NCI-H345 treated with DMSO at 0.1 percent for 48 hours (cell line): Measurements from ENCODE around the gene CD247.

ENCODE experiments used
- DNase-seq: peaks from one replicate; lab custom pipeline; 2025; ENCODE audit not compliant: unreplicated experiment; lab: John Stamatoyannopoulos, UW

The CD247 gene

DNA sequence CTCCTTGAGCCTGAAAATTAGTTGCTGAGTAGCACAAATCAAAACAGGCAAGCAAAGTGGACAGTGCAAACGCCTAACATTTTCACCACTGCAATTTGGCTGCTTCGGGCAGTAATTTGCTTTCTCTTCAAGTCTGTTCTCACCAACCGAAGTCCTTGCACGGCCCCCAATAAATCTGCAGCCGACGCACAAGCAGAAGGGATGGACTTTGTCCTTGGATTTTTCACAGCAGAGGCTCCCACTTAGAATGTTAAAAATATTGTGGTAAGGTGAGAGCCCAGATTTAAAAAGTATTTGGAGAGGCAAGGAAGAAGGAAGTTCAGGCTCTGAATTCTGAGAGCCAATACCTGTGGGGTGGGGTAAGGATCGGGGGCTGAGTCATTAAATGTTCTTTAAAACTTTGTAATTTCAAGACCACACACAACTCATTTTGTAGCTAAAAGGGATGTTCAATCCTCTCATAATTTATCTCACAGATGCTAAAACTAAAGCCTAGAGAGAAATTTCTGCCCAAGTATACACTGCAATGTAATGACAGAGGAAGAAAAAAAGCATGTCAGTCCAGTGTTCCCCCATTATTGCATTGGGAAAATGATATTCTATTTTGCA lies 6.2 kb downstream of the CD247 start:
- no peak for DNase-seq

DNA sequence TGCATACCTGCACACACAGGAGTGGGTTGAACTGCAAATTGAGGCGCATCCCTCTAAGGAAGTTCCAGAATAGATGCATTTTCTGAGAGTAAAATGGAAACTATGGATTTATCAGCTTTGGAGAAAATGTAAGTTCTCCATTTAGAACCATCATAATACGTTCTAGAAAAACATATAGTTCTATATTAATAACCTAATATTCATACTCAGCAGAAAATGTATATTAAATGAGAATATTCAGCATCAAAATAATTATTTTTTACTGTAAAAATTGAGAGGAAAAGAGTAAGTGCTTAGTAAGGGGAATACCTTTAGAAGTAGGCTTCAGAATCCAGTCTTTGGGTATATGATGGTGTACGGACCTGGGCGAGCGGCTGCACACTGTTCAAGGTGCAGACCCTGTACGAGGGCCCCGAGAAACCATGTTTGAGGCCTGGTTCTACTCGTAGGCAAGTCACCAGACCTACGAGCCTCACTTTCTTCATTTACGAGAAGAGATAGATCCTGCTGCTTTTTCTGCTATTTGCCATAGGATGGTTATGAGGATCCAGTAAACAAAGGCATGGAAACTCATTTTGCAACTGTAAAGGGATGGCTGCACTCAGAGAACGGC lies 6.8 kb downstream of the CD247 start:
- no peak for DNase-seq

DNA sequence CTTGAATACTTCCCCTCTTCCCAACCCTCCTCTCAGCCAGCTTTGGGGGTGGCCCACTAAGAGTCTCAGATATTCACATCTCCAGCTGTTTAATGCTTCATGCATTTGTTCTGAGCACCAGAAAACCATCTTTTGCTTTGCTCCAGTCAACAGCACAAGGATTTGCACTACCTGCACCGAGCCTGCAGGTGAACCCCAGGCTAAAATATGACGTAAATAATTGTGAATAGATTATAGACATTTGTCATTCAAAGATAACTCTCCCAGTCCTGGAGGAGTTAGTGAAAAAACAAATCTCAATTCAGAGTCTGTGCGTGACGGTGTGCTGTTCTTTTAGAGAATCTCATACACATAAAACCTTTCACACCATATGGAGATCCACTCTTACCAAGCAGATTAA lies 7.4 kb downstream of the CD247 start:
- no peak for DNase-seq

DNA sequence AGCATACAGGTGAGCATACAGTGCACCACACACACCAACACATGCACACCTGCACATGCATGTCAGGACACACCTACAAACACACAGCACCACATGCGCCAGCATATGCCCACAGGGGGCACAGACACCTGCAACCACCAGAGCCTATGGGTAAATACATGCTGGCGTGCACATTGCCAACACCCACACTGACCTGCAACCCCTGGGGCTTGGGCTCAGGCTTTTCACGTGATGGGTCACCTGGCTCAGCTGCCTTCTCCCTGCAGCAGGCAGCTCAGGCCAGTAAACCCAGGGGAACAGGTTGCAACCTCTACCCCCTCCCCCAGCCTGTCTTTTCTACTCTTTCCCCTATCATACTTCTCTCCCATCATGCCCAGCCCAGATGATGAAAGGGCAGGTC lies 8.1 kb downstream of the CD247 start:
- peak; percentile 19 for DNase-seq

DNA sequence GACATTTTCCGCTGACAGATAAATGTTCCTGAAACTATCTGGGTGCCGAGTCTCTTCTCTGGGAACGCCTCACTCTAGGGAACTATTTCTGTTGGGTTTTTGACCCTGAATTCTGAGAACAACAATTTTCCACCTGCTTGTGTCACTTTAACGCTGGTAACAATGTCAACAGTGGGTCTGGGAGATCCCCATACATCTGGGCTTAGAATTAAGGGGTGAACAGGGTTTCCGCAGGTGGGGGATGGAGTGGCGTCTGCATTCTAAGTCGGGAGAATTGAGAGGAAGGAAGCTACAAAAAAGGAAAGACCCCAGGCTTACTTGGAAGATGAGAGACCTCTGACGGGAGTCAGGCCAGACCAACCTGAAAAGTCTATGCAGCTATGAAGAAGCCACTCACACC lies 8.7 kb downstream of the CD247 start:
- DNase-seq: no peak

DNA sequence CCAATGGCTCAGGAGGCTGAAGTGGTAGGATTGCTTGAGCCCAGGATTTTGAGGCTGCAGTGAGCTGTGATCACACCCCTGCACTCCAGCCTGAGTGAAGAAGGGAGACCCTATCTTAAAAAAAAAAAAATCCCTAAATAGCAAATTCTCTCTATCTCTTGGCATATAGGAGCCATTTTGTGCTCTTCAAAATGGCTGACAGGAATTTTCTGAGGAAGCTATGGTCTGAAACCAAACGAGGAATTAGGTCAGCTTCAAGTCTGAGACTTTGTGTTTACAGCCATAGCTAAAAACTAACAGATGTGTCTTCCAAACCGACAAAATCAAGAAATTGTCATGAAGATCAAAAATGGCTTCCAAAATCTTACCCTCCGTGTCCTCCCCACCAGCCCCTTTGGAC lies 10.6 kb downstream of the CD247 start:
- DNase-seq: no peak

DNA sequence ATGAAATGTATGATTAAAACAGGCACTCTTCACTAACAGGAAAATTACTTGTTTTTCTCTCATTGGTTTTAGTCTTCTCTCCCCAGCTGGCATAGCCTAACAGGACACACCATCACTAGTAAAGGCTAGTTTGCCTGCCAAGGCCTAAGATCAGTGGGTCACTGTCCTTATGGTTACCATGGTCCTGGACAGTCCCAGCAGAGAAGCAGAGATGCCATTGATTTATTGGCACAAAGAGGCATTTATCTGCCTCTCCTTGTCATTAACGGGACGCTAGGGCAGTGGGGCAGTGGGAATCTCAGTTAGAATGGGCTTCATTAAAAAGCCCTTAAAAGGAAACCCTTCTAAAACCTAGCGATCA lies 13.9 kb downstream of the CD247 start:
- DNase-seq: no peak

DNA sequence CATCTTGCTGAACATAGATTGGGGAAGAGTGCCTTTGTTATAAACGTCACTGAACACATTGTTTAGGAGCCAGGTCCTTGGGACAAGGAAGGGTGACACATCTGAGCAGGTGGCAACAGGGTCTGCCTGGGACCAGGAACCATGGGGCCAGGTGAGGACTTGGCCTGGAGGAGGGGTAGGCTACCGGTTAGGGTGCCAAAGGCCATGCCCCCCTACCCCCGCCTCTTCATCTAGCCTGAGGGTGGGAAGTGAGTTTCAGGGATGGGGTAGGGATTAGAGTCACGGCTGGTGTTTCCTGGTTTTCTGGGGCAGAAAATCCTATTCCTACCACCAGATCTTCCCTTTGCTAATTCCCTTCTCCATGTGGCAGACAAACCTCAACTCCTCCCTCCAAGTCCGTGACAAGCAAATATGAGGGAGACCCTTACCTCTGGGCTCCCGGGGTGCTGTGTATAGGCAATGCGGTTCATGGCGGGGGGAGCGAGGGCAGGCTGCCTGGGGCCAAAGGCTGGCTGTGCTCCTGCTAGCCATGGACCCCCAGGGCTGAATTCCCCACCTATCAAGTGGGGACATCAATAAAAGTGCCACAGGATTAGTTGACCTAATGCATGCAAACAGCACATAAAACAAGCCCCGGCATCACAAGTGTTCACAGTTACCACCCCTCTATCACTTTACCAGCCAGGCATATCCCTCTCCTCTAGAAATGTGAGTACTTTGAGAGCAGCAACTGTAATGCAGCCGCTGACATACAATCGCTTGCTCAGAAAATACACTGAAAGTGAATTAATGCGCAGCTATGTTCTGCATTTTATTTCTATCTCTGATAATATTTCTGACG lies 14.5 kb downstream of the CD247 start:
- DNase-seq: no peak

DNA sequence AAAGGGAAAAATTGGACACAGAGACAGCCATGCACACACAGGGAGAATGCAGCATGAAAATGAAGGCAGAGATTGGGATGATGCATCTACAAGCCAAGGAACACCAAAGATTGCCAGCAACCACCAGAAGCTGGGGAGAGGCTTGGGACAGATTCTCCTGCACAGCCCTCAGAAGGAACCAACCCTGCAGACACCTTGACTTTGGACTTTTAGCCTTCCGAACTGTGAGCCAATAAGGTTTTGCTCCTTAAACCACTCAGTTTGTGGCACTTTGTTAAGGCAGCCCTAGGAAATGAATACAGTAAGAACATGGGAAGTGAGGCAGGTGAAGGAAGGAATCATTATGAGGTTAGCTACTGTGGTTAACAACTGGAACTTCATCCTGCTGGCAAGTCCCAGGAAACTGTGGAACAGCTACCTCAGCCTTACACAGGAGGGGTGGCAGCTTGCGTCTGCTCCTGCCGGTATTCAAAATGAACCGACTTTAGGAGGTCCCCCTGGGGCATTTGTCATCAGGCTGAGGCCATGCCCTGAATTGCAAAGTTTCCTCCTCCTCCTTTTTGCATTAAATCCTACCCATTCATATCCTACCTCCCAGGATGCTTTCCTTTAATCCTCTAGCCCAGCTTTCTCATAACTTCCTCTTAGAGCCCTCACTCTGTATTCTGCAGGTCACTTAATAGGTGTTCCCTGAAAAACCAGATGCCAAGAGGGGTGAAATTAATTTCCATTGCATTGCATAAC lies 15.4 kb downstream of the CD247 start:
- DNase-seq: no peak

DNA sequence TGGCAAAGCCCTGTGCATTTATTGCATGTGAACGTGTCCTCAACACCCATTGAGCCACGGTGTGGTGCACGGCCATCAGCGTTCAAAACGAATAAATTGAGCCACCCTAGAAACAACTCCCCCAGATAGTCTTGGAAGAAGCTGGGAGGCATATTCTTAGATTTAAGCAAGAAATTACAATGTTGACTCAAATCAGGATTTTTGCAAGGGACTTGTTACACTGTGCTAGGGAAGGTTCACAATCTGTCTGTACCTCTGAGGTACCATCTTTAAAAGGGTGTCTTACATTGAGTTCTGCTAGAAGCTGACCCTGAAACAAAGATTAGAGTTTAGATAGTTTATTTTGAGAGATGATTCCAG lies 16.2 kb downstream of the CD247 start:
- no peak for DNase-seq

DNA sequence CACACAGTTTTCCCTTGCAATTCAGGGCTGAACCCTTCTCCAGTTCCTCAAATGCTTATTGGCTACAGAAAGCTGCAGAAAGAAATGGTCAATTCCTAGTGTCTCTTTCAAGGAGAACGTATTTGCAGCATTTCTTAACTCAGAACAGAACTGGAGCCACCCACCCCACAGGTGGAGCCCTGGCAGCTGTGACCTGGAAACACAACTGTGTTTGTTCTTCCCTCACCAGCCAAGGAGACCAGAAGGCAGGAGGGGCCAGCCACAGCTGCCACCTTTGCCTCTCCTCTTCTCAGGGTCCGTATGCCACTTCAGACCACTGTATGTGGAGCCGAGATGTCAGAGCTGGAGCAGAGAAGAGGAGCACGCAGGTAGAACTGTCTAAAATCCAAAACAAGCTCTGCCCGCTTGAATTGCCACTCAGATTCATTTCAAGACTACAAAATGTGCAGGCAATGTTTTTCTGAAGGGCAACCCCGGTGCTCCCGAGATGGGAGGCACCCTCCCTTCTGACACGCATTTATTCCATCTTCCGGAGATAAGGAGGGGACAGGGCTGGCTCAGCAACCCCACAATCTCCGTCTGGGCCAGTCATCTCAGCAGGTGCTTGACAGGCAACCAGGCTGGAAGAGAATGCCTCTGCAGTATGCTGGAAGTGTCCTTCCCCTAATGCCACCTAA lies 16.7 kb downstream of the CD247 start:
- DNase-seq: no peak

DNA sequence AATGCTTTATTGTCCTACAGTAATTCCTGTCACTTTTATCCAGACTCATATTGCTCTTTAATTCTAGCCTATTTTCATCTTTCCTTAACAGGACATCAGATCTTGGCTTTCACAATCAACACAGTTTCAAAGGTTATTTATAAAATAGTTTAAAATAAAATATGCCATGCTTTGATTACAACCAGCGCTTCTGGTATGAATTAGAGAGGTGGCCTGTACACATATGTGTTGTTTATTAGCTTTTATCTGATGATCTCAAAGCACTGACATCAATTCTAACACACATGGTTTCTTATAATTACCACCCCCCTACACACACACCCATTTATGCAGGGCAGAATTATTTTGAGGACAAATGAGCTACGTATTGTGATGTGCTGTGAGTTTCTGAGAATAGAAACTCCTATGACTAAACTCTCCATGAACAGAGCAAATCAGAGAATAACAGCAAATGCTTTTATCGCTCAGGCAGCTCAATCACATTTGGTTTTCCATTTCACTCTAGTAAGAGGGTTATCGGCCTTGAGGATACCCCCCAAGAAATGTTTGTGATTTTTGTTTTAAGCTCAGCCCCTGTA lies 18.0 kb downstream of the CD247 start:
- no peak for DNase-seq

DNA sequence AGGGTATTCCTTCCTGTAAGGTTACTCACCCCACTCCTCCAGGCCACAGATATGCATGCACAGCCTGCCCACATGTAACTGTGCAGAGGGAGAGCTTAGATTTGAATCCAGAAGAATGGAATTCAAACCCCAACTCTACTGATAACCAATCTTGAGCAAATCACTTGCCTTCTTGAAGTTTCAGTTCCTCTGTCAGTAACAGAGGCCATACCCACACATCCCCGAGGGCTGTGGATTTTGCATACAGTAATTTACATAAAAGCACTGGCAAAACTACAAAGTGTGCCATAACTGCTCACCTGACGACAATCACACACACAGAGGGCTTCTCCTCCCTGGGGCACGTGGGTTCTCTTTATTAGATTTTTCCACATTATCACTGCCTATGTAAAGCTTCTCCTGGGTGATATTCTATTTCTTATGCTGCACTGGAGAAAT lies 18.6 kb downstream of the CD247 start:
- DNase-seq: no peak

DNA sequence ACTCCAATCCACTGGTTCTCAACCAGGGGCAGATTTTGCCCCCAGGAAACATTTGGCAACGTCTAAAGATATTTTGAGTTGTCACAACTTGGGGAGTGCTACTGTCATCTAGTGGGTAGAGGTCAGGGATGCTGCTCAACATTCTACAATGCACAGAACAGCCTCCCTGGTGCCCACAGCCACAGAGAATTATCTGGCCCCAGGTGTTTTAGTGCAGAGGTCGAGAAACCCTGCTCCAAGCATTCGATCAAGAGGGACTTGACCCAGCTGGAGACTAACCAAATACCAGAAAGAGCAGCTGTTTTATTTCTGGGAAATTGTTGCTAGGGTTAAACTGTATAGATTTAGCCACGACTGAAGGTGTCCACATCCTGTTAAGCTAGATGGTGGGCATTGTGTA lies 19.2 kb downstream of the CD247 start:
- no peak for DNase-seq

DNA sequence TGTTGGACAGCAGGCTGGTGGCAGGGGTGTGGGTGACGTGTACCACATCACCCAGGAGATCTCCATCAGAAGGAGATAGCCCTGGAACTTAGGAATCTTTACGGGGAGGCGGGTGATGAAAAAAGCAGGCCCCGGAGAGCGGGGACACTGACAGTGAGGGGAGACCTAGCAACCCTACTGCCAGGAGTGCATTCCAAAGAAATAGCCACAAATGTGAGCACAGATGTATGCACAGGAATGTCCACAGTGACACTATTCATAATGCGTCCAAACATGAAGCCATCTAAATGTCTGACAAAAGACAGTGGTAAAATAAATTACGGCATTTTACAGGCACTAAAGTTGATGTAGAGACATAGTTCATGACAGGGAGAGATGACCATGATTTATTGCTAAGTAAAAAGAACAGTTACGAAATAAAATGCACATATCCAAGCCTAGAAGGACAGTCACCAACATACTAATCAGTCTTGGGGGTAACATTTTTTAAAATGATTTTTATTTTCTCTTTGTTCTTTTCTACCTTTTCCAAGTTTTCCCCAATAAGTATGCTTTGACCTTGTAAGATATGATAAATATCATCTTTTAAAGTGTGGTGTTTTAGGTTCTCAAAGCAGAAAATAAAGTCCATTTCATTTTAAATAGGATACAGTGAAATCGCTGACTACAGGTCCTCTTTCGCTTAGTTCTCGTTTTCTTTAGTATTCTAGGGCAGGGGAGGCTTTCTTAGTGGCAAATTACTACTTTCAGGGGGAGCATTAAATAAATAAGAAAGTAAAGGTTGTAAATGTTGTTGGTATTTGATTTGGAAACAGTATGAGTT lies 21.3 kb downstream of the CD247 start:
- DNase-seq: no peak

DNA sequence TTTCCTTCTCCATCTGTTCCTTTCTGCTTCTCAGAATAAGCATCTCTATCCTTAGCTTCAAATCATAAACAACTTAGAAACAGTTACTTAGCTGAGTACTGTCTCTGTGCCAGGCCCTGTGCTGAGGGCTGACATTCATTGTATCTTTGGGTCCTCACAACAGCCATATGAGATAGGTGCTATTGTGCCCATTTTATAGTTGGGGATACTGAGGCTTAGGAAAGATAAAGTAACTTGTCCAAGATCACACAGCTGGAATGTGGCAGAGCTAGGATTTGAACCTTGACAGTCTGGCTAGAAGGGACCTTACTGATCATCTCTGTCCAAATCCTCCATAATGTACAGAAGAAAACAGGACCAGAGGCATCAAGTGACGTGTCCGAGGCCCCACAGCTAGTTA lies 25.0 kb downstream of the CD247 start:
- no peak for DNase-seq

DNA sequence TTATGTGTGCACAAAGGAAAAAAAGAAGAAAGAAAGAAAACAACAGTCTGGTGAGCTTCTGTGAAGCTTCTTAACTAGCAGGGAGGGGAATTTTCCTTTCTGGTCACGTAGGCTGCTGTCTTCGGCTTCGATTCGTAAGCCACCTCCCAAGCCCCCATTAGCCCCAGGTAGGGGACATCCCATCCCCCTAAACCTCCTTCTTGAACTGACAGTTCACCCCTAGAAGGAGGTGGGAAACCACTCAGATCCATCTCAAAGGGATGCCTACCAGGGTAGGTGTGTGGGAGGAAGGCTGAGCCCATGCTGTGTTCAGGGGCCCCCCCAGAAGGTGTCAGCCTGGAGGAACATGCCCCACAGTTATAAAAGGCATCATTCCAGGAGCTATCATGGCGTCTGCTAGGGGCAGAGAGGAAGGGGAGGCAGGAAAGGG lies 25.8 kb downstream of the CD247 start:
- no peak for DNase-seq

DNA sequence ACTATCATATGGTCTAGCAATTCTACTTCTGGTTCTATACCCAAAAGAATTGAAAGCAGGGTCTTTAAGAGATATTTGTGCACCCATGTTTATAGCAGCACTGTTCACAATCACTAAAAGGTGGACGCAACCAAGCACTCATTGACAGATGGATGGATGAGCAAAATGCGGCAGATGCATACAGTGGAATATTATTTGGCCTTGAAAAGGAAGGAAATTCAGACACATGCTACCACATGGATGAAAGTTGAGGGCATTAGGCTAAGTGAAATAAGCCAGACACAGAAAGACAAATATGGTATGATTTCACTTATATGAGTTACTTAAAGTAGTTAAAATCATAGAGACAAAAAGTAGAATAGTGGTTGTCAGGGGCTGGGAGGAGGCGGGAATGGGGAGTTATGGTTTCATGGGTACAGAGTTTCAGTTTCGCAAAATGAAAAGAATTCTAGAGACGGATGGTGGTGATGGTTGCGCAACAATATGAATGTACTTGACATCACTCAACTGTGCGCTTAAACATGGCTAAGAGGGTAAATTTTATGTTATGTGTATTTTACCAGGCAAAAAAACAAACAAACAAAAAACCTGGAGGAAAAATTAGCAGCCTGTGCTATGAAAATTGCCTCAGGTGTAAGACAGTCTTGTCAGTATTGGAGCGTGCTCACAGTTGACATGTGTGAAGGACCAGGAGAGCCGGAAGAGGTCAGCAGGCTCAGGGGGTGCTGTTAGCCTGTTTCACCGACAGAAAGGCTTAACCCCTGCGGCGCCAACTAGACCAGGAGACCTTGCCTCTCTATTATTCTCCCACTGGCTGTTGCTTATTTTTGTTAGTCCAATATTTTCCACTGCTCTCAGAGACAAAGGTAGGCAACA lies 26.5 kb downstream of the CD247 start:
- DNase-seq: no peak

DNA sequence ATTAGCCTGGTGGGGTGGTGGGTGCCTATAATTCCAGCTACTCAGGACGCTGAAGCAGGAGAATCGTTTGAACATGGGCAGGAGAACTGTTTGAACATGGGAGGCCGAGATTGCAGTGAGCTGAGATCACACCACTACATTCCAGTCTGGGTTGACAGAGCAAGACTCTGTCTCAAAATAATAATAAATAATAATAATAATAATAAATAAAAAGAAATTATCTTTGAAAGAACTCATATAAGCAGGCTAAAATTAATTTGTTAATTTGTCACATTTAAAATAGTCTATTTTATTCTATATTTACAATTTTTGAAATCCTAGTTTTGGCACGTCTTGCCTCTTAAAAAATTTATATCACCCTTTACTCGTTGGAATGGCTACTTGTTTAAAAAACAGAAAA lies 27.6 kb downstream of the CD247 start:
- no peak for DNase-seq
